ENCODE data around the gene EFNB1.
"Not testable (repeated sequence)": the region's sequence is repeated elsewhere in the genome, so short reads cannot be mapped to it uniquely, and the experiment has no call there.

EFNB1 gene

GRCh38 chrX:68828740-68829581 is at the start of gene EFNB1:
EFNB1 (plus strand) TSS chrX:68829021; CDS start chrX:68829777, 756 bp downstream.
- peak; percentile 79 to 95 (median 91) for DNase-seq

GRCh38 chrX:68781295-68781694 is 47.5 kb upstream of the EFNB1 start:
- not testable (repeated sequence) for DNase-seq

- DNase-seq, result no peak
These were observed 44.0 kb upstream of the EFNB1 start for GRCh38 chrX:68784816-68785215.

GRCh38 chrX:68786581-68786980 is 42.2 kb upstream of the EFNB1 start:
- not testable (repeated sequence) for DNase-seq

- DNase-seq, result no peak
These were observed 38.9 kb upstream of the EFNB1 start for GRCh38 chrX:68789966-68790365.

- DNase-seq, result no peak
These were observed 36.7 kb upstream of the EFNB1 start for GRCh38 chrX:68792083-68792482.

- no peak for DNase-seq
These were observed 34.4 kb upstream of the EFNB1 start for GRCh38 chrX:68794461-68794860.

- DNase-seq, result no peak
These were observed 33.1 kb upstream of the EFNB1 start for GRCh38 chrX:68795741-68796140.

GRCh38 chrX:68798400-68798799 is 30.4 kb upstream of the EFNB1 start:
- not testable (repeated sequence) for DNase-seq

GRCh38 chrX:68801737-68802290 is 27.0 kb upstream of the EFNB1 start:
- DNase-seq, result no peak

- peak in 2 of 3 experiments; percentile 9 to 44 for DNase-seq
These were observed 21.0 kb upstream of the EFNB1 start for GRCh38 chrX:68807818-68808217.

- DNase-seq, result peak in 1 of 3 experiments; percentile 8
These were observed 20.0 kb upstream of the EFNB1 start for GRCh38 chrX:68808686-68809357.

GRCh38 chrX:68820476-68821110 is 8.2 kb upstream of the EFNB1 start:
- no peak for DNase-seq

GRCh38 chrX:68821616-68822015 is 7.2 kb upstream of the EFNB1 start:
- no peak for DNase-seq

GRCh38 chrX:68822641-68823410 is 6.0 kb upstream of the EFNB1 start:
- peak in 2 of 3 experiments; percentile 34 to 59 for DNase-seq

GRCh38 chrX:68823413-68824151 is 5.2 kb upstream of the EFNB1 start:
- no peak for DNase-seq

GRCh38 chrX:68824152-68824433 is 4.7 kb upstream of the EFNB1 start:
- DNase-seq, result no peak

- no peak for DNase-seq
These were observed 4.2 kb upstream of the EFNB1 start for GRCh38 chrX:68824565-68825125.

GRCh38 chrX:68826113-68826980 is 2.5 kb upstream of the EFNB1 start:
- no peak for DNase-seq

GRCh38 chrX:68827256-68827655 is 1.6 kb upstream of the EFNB1 start:
- DNase-seq, result no peak

Data from NCI-H1417 (cell line).